GM18858 (cell line): ENCODE measurements around the gene MYO1B.

ENCODE experiments used
- ATAC-seq: cut with Tn5 transposase; IDR thresholded peaks from one replicate; pipeline ENCODE4 v1.9.1; 2021; ENCODE audit not compliant: unreplicated experiment

MYO1B gene

DNA sequence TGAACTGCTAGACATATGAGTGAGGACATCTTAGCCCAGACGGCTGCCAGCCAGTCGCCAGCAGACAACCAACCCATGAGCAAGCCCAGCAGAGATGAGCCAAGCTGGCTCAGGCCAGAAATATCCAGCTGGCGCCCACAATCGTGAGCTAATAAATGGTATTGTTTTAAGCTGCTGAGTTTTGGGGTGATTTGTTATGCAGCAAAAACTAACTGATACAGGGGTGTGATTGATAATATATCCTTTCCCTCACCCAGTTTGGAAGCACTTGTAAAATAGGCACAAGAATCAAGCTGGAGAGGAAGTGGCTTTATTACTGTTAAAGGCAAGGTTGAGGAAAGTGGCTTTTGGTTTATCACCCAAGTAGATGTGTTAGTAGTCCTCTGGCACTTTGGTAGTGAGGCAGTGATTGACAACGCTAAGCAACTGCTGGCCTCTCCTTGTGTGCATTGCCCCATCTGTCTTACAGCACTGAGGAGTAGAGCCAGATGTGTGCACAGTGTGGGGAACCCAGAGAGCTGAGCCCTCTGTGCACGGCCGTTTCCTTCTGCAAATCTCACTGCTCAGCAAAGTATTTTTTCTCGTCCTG lies 110.1 kb downstream of the MYO1B start:
- no peak for ATAC-seq

DNA sequence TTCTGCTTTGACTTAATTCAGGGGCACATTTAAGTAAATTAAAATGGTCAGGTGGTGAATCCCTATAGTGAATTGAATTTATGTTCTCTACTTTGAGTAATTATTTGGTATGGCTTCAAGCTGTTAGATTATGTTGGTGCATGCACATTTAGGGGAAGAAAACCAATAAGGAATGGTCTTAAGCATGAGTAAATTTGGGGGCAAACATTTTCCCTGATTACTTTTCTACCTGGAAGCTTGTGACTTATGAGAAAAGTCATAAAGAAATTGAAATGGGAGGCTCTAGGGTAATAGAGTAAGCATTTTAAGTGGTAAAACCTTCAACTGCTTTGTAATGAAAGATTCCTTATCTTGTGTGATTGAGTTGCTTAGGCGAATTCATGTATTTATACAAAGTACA lies 112.5 kb downstream of the MYO1B start:
- ATAC-seq, result no peak

DNA sequence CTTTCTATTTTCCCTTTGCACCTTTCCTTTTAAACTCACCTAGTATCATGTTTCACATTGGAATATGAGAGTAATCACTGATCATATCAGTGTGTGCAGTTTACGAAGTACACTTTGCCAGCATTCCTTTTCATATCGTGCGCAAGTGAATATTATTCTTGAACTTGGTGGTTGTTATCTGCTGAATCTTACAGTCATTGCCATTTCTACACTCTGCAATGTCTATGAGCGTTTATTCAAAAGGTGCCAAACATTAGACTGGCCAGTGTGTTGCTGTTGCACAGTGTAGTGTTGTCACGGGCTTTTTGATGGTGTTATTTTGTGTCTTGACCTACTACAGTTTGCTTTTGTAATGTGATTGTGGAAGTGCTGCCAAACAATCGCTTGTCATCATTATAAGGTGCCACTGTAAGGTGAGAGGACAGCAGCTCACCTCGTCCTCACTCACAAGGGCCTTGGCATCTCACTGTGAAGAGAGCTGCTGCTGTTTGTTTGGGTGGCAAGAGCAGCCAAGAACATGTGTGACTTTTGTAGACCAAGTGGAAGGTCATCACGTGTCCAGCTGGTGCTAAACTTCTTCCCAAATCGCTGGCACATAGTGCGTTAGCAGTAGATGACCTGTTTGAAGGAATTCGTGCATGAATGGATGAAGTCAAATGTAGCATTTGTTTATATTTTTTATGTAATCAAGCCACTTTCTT lies 113.3 kb downstream of the MYO1B start:
- ATAC-seq, result no peak

DNA sequence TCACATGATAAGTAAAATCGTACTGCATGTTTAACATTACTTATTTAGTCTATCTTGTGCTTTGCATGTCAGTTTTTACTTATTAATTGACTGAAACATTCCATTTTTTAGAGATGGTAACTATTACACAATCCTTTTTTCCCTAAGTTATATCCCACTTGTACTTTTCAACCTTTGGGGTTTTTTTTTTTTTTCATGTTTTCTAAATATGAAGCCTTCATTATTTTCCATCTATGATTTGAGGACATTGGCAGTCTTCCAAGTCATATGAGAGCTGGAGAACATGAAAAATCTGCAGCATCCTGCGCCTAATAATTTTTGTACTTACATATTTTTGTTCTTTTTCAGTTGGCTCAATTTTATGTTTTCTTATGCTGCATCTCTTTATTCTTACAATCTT lies 113.9 kb downstream of the MYO1B start:
- no peak for ATAC-seq

DNA sequence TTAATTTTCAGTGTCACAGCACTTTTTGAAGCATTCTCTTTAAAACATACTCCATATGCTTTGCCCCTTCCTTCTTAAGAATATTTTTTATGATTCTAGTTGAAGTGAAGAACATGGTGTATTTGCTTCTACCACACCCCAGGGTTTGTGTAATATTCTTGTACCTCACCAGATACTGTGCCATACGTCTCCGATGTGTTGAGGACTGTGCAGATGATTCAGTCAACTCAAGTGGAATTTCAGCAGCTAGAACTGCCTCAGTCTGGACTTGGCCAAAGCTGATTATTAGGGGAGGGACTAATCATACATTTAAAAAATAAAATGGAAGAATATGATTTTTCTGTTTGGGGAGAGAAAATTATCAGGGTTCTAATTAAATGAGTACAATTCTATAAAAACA lies 115.7 kb downstream of the MYO1B start:
- ATAC-seq, result no peak

DNA sequence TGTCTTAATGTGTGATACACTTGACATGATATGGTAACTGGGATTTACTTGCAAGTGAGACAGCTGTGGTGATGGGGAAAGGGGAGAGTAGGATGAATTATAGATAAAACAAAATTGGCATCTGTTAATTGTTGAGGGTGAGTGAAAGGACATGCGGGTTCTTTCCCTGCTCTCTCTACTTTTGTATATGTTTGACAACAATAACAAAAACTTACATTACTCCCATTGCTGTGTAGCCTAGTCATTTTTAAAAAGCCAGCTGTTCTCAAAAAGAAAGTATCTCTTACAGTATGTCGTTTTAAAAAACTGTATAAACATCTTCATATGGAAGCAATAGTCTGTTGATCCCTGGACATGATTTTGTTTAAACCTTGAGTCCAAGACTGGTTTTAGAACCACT lies 117.6 kb downstream of the MYO1B start:
- ATAC-seq, result no peak

DNA sequence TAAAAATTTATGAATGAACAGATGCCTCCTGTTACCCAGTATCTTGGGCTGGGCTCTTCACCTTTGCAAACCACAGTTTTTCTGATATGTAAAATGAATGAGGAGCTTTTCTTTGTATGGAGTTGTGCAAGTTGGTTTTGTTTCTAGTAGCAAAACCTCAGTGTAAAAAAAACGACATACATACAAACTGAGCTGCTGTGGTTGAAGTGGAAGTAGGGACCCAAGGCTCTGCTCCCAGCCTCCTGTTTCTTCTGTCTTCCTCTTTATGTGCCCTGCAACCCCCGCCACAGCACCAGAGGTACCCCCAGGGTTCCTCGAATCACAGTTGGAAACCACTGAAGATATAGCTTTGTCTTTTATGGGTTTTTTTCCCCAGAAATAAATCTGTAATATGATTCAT lies 118.1 kb downstream of the MYO1B start:
- no peak for ATAC-seq

DNA sequence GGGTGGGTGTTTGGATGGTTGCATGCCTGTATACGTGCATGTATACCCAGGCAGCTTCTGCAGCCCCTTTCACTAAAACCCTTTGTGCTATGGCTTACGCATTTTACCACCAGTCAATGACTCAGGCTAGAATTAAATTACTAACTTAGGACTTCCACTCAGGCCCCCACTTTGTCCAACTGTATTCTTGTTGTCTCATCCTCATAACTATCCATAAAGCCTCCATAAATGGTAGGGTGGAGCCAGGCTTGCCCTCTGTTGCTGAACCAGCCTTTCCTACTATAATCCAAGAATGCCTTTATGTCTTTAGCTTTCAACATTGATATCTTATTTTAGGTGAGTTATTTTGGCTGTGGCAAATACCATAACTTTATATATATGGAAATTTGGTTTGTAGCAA lies 119.9 kb downstream of the MYO1B start:
- ATAC-seq, result no peak

DNA sequence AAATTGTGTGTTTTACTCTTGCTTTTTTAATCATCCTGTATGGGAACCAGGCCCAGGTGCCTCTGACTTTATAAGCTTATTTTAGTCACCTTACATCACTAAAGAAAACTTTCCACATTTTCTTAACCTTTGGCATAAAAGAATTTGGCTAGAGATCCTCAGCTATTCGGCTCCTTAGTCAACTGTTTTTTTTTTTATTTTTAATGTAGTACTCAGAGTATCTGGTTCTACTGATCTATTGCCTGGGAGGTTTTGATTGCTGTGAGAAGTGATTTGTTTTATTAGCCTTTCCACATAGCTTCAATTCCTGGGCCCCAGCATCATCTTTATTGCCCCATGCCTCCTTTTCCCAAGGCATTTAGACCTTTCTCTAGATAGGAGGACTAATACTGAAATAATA lies 121.0 kb downstream of the MYO1B start:
- no peak for ATAC-seq

DNA sequence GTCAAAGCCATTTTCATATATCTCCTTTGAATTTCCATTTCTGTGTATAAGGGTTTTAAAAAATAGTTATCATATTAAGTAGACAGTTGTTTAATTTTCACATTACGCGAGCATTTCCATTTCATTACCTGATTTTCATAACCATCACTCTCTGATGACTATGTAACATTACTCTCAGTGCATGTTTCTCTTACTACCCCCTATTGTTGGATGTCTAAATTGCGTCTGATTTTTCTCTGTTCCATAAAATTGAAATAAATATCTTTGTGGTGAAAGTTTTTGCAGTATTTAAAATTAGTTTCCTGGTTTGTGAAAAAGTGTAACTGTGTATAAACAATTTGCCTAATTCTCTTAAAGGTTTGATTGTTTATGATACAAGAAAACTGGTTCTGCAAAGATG lies 123.8 kb downstream of the MYO1B start:
- no peak for ATAC-seq

DNA sequence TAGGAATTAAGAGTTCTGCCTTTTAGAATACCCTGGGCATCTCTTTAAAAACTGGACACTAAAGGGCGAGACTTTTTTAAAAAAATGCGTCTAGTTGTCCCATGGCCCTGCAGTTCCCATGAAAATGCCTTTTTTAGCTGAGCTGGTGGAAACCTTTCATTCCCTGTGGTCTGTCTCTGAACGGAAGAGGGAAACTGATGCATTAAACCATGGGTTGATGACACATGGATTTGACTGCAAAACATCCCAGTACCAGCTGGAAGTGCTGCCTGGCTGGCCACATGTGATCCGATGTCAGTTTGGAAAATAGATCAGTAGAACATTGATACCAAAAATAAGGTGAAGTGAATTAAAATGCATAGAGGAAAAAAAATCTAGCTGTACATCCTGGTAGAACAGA lies 129.2 kb downstream of the MYO1B start:
- ATAC-seq, result no peak

DNA sequence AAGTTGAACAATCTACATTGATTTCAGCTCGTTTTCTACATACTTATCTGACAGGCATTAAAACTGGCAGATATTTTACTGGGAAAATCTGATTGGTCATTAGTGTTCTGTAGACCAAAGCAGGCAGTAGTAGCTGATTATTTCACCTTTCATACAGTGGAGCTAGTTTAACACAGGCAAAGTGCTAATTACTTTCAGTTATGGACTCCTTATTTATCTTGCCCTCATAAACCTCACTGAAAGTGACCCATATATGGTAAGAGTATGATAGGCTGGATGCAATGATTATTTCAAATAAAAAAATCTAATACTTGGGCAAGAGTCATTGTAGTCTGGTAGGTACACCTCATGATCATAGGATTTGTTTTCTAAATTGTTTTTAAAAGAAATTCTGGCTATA lies 129.7 kb downstream of the MYO1B start:
- no peak for ATAC-seq

DNA sequence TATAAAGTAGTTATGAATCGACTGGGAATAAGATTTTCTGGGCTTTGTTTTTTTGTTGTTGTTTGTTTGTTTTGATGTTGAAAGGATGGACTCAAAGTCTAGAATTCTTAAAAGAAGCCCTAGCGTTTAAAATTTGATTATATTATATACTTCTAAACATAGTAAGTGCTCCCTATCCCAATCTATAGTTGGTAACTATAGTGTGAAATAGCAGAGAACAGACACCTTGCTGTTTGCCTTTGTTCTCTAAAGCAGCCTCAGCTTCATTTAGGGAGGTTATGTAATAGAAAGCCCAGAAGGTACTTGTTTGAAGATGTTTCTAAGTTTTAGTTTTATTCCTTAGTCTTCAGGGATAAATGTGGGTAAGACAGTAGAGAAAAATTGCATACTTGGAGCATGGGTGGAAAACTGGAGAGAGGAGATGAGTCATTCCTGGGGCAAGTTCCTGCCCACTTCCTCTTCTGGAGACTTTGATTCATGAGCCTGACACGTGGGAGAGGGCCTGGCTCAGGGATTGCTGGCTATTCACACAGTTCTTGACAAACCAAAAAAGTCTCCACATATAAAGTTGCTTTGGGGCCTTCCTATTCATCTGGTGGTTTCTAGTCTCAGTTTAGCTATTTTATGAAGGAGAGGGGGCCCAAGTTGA lies 131.9 kb downstream of the MYO1B start:
- peak; percentile 87 for ATAC-seq

DNA sequence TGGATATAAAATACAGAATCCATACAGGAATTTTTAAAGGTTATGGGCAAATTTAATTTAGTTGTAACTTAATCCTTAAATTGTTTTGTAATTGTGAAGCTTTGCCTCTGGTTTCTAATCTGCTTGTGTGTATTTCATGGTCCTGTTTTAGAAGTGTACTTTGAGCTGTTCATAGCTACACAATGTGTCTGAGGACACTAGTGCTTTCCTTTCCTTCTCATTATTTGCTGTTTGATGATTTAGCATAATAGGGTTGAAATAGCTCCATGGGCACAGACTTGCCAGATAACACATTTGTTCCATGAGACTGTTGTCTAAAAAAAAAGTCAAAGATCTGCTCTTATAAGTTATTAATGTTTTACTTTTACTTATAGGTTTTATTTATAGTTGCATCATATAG lies 134.2 kb downstream of the MYO1B start:
- no peak for ATAC-seq

DNA sequence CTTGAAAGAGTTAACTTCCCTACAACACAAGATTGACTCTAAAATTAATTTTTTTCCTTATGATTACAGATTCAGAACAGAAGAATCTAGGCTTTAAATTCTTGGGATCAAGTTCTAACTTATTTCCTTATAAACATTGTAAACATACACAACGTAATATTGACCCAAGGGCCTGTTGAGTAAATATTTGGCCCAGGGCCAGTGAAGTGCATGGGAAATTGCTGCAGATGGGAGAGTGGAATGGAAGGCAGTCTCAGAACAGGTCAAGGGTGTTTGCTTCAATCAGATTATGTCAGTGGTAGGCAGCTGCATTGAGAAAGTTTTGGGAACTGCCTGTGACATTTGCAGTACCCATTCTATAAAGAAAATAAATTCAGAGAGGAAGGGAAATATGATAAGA lies 137.6 kb downstream of the MYO1B start:
- no peak for ATAC-seq

DNA sequence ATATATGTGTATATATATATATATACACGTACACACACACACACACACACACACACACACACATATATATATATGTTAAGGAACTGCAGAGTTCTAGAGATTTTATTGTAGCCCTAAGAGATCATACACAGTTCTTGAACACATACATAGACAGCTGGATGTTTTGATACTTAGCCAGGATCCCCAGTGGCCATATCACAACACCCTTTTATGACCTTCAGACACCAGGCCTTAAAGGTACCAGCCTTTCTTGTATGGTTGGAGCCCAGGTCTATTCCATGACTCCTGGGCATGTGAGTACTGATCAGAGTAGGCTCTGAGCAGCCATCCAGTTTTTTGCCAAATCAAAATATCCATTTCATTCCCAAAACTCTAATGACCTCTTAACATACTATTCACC lies 138.3 kb downstream of the MYO1B start:
- ATAC-seq, result no peak

DNA sequence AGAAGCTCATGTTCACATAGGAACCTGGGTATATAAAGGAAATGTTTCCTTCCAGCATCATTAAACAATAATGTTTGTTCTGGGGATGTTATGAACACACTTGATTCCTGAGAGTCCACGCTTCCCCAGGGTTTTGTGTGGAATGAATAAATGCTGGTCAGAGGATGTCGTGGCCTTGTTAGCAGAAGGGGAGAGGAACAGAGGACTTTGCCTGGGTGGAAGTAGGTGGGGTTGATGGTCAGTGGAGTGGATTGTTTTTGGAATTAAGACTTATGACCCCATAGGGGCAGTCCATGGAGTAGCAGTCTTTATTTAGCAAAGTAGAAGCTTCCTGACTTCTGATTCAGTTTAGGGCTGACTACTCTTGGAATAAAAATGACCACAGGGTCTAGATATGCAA lies 139.6 kb downstream of the MYO1B start:
- no peak for ATAC-seq

DNA sequence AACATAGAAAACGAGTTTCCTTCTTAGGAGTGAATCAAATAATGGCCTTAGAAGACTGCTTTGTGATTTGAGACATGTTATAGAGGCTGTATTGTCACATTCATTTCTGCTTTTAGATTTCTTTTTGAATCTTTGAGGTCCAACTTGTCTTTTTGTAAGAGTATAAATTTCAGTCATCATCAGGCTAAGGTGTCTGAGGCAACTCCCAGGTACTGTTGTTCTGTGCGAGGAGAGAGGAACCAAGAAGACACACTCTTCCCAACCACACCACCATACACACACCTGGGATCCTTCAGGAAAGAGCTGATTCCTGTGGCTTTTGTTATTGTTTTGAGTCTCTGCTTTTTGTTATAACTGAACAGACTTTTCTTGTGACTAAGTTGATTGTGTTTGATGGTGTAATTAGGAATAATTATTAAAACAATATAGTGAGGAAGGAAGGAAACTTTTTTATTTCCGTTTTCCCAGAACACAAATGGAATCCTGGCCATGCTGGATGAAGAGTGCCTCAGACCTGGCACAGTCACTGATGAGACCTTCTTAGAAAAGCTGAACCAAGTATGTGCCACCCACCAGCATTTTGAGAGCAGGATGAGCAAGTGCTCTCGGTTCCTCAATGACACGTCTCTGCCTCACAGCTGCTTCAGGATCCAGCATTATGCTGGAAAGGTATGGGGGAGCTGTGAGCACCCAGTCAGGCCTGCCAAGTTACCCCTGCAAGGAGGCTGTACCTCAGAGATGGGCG lies 140.4 kb downstream of the MYO1B start:
- ATAC-seq, result peak; percentile 53

DNA sequence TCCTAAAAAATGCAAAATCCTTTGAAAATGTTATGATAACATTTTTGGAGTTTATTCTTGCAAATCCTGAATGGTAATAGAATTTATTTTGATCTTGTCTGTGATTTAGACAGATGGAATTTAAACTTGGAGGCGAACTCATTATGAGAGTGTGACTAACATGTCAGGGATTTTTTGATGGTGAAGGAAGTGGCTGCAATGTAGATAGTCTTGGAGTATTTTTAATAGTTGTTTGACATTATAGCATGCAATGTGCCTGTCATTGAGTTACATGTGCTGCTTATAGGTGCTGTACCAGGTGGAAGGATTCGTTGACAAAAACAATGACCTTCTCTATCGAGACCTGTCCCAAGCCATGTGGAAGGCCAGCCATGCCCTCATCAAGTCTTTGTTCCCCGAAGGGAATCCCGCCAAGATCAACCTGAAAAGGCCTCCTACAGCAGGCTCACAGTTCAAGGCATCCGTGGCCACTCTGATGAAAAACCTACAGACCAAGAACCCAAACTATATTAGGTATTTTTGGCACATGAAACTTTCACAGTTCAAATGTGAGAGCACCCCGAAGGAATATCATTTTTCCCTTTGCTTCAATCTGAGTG lies 141.8 kb downstream of the MYO1B start:
- no peak for ATAC-seq

DNA sequence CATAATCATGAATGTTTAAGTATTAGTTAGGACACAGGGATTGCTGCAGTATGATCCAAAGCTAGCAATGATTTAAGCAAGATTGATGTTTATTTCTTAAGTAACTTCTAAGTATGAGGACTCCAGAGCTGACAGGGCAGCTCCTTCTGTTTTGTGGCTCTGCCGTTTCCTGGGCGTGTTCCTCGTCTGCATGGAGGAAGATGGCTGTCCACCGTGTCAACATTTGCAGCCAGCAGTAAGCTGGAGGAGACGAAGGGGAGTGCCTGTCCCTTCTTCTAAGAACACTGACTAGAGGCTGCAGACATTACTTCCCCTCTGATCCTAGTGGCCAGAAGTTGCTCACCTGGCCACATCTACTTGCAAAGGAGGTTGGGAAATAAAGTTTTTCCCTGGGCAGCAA lies 144.1 kb downstream of the MYO1B start:
- no peak for ATAC-seq

DNA sequence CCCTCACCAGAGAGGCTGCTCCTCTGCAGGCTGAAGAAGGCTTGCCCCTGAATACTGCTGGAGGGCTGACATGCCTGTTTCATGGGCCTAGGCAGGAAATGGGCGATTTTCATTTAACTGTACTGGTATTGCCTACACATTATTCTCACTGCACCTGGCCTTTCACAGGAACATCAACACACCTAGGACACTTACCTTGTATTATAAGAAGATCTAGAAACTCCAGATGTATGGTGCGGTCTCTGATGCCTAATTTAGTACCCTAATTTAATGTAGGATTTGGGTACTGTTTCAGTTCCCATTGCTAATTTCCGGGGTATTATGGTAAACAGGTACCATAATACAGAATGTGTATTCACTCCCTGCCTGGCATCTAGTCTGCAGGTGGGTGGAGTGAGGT lies 146.0 kb downstream of the MYO1B start:
- no peak for ATAC-seq

DNA sequence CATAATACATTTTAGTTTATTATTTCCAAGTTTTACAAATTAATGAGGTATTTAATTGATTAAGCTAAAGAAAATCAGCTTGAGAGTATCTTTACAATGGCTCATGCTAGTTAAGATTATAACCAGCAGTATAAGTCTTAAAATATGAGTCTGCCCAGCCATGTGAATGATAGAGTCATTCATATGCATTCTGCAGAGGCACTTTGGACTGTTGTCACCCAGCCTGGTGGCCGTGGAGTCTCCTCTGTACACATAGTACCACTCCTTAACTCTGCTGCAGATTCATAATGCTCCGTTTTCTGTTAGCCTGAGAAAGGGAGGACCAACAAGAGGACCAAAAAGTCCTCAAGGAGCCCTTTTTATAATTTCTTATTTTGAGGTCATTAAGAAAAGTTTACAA lies 148.8 kb downstream of the MYO1B start:
- ATAC-seq, result no peak
